Measurements from ENCODE around the gene PCYOX1L. TPM values are rescaled to one million over a fixed set of nuclear protein-coding genes. Genes with fewer than 3 reads are reported as not detected.

The PCYOX1L gene
- polyA plus RNA-seq, 1 donor from 2014 or later: 21.1 TPM

- no peaks in the 10 kb centered on the region for H3K79me2 ChIP-seq (replicated peaks; ENCODE audit: insufficient read depth, low read length)
- H3F3A ChIP-seq (ENCODE audit: insufficient read depth, low read length, poor library complexity, severe bottlenecking): no peaks in the 10 kb centered on the region
- no peak overlapping the region for H3K27ac ChIP-seq (ENCODE audit: low read length)
- H3K27me3 ChIP-seq (ENCODE audit: insufficient read depth, low read depth, low read length): no peaks in the 10 kb centered on the region
- no peak overlapping the region for H3K9ac ChIP-seq (ENCODE audit: low read length)
- no peak overlapping the region for H3K4me2 ChIP-seq (ENCODE audit: low read length)
- H4K20me1 ChIP-seq (ENCODE audit: insufficient read depth): no peaks in the 10 kb centered on the region
- H3K9me3 ChIP-seq (ENCODE audit: low read length): no peaks in the 10 kb centered on the region
- no peak for TF ChIP-seq CTCF (IDR thresholded peaks at IDR 0.05; ENCODE audit: poor library complexity, severe bottlenecking)
- no peak for TF ChIP-seq TAF1 (IDR thresholded peaks at IDR 0.05; ENCODE audit: low read depth)
- TF ChIP-seq REST (IDR thresholded peaks at IDR 0.05; ENCODE audit: borderline replicate concordance): no peak
- TF ChIP-seq POLR2AphosphoS5 (IDR thresholded peaks at IDR 0.05): no peak
- TF ChIP-seq EZH2 (IDR thresholded peaks at IDR 0.05; ENCODE audit: borderline replicate concordance, insufficient read depth, low read length, poor library complexity, severe bottlenecking): no peak
- TF ChIP-seq EP300 (conservative IDR thresholded peaks at IDR 0.05; ENCODE audit: poor library complexity, severe bottlenecking): no peak
- no peak for TF ChIP-seq SMC3 (conservative IDR thresholded peaks at IDR 0.05; ENCODE audit: poor library complexity)
- no peak for TF ChIP-seq RAD21 (conservative IDR thresholded peaks at IDR 0.05)
- TF ChIP-seq MXI1 (conservative IDR thresholded peaks at IDR 0.05; ENCODE audit: poor library complexity, severe bottlenecking): no peak
- H3K36me3 ChIP-seq (ENCODE audit: insufficient read depth, low read length): no peaks in the 10 kb centered on the region
- H3K9me2 ChIP-seq (ENCODE audit: insufficient read depth, low read length): no peaks in the 10 kb centered on the region
- H3K4me3 ChIP-seq (ENCODE audit: low read length): no peak overlapping the region
- H2AFZ ChIP-seq (ENCODE audit: low read depth, low read length): no peak overlapping the region
These were observed 14.4 kb downstream of the PCYOX1L start for GRCh38 chr5:149372076-149372795.

- no peaks in the 10 kb centered on the region for H3K36me3 ChIP-seq (ENCODE audit: insufficient read depth, low read length)
- H3K9ac ChIP-seq (ENCODE audit: low read length): no peak overlapping the region
- no peaks in the 10 kb centered on the region for H3K9me2 ChIP-seq (ENCODE audit: insufficient read depth, low read length)
- no peaks in the 10 kb centered on the region for H3F3A ChIP-seq (ENCODE audit: insufficient read depth, low read length, poor library complexity, severe bottlenecking)
- no peak overlapping the region for H3K4me2 ChIP-seq (ENCODE audit: low read length)
- no peaks in the 10 kb centered on the region for H3K9me3 ChIP-seq (ENCODE audit: low read length)
- TF ChIP-seq POLR2AphosphoS5 (IDR thresholded peaks at IDR 0.05) (no peak), CTCF (IDR thresholded peaks at IDR 0.05; ENCODE audit: poor library complexity, severe bottlenecking) (no peak), SMC3 (conservative IDR thresholded peaks at IDR 0.05; ENCODE audit: poor library complexity) (no peak), MXI1 (conservative IDR thresholded peaks at IDR 0.05; ENCODE audit: poor library complexity, severe bottlenecking) (no peak), EP300 (conservative IDR thresholded peaks at IDR 0.05; ENCODE audit: poor library complexity, severe bottlenecking) (no peak), RAD21 (conservative IDR thresholded peaks at IDR 0.05) (no peak), EZH2 (IDR thresholded peaks at IDR 0.05; ENCODE audit: borderline replicate concordance, insufficient read depth, low read length, poor library complexity, severe bottlenecking) (no peak)
- H2AFZ ChIP-seq (ENCODE audit: low read depth, low read length): no peak overlapping the region
- H4K20me1 ChIP-seq (ENCODE audit: insufficient read depth): no peaks in the 10 kb centered on the region
- no peak overlapping the region for H3K4me3 ChIP-seq (ENCODE audit: low read length)
- no peaks in the 10 kb centered on the region for H3K79me2 ChIP-seq (replicated peaks; ENCODE audit: insufficient read depth, low read length)
- H3K27me3 ChIP-seq (ENCODE audit: insufficient read depth, low read depth, low read length): no peaks in the 10 kb centered on the region
- H3K27ac ChIP-seq (ENCODE audit: low read length): no peak overlapping the region
These were observed 15.1 kb downstream of the PCYOX1L start for GRCh38 chr5:149372932-149373331.

Data from neural cell (in vitro differentiated cells).